H1 (cell line): ENCODE measurements around the gene NCKIPSD. TPM values are rescaled to one million over a fixed set of nuclear protein-coding genes. Genes with fewer than 3 reads are reported as not detected.

Experiments
- BCL11A ChIP-seq, 2 experiments: IDR thresholded peaks; one replicate each; pipeline ENCODE4 v1.6.1; 2011; ENCODE audit warnings: low read depth in 2 of 2, low read length in 2 of 2, mild to moderate bottlenecking in 2 of 2
- CTBP2 ChIP-seq: IDR thresholded peaks from 2 replicates; pipeline ENCODE4 v1.7.0; 2011; ENCODE audit warnings: borderline replicate concordance, mild to moderate bottlenecking, moderate library complexity, mixed read lengths, low read length; ENCODE audit not compliant: insufficient read depth, insufficient read length
- YY1 ChIP-seq: IDR thresholded peaks from 2 replicates; pipeline ENCODE4 v1.6.1; 2011; ENCODE audit warnings: low read depth, mild to moderate bottlenecking, low read length
- polyA plus RNA-seq, 7 experiments: library from polyadenylated mRNA; depleted of rRNA in 3 of 7; stranded (reverse) in 5 of 7; unstranded in 2 of 7; fragments of >200 nt in 5 of 7; fragments of 200-250 nt in 2 of 7; gene quantifications; 1 replicate in 5 of 7; 2 replicates in 1 of 7; 4 replicates in 1 of 7; pipeline versions ENCODE4 v1.2.1 to v1.2.3, GENCODE V29; 2011 to 2013; ENCODE audit warnings: missing spikeins in 2 of 7, mixed read lengths in 2 of 7
- total RNA-seq: library from RNA; stranded (reverse); fragmentation: NEBNext Ultra II Directional; extraction: Animal tissue kit (Norgen Biotek cat#: 25700); gene quantifications from 2 replicates; pipeline ENCODE4 v1.2.1, GENCODE V29; 2021
- TF ChIP-seq, protein P1 (sequence below): IDR thresholded peaks from 2 replicates; pipeline ENCODE4 v1.6.1; 2012; ENCODE audit warnings: low read length, inconsistent platforms

Gene NCKIPSD
- total and polyA plus RNA-seq, 2 of the 8 experiments (the other 6 are each of a cell fraction or from before 2014, with no cell fraction given): 34.7 to 91.8 TPM

DNA sequence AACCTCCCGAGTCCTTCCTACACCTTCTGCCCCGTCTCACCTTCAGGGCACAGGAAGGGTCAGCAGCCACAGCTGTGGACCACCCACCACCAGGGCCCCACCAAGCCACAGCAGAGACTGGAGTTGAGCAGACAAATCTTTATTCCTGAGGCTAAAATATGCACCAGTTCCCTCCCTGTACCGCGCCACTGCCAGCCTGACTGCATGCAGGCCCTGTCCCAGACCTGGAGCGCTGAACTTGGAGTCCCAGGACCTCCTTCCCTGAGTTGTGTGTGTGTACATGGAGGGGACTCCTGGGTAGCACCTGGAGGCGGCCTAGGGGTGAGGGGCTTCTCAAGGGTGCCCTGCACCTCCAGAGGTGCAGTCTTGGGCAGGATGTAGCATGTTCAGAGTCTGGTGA is 60.1 kb downstream of the NCKIPSD start (continued):
- TF ChIP-seq, protein P1, sequence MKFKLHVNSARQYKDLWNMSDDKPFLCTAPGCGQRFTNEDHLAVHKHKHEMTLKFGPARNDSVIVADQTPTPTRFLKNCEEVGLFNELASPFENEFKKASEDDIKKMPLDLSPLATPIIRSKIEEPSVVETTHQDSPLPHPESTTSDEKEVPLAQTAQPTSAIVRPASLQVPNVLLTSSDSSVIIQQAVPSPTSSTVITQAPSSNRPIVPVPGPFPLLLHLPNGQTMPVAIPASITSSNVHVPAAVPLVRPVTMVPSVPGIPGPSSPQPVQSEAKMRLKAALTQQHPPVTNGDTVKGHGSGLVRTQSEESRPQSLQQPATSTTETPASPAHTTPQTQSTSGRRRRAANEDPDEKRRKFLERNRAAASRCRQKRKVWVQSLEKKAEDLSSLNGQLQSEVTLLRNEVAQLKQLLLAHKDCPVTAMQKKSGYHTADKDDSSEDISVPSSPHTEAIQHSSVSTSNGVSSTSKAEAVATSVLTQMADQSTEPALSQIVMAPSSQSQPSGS: no peak
- TF ChIP-seq BCL11A (IDR thresholded peaks at IDR 0.05; ENCODE audit: low read depth in 2 of 2, low read length in 2 of 2) (no peak), YY1 (no peak), CTBP2 (no peak)
